ENCODE results near the gene ARHGAP44. TPM values are rescaled to one million over a fixed set of nuclear protein-coding genes. Genes with fewer than 3 reads are reported as not detected.

ARHGAP44 gene
- total and polyA plus RNA-seq, 2 of the 4 experiments (the other 2 are of a cell fraction), result 0.54 to 1.0 TPM

GRCh38 chr17:12959441-12959840 lies 170.1 kb downstream of the ARHGAP44 start:
- Histone ChIP-seq H4K20me1 (ENCODE audit: insufficient read depth, low read length) (no peaks in the 10 kb centered on the region), H3K14ac (replicated peaks; ENCODE audit: low read depth, low read length) (no peak overlapping the region), H3K4ac (ENCODE audit: low read depth, low read length) (no peak overlapping the region), H3K4me1 (ENCODE audit: control insufficient read depth, insufficient read depth, low read length) (no peaks in the 10 kb centered on the region; the same call in 1 of the 2 replicates), H2AK9ac (replicated peaks; ENCODE audit: low read depth, low read length, poor library complexity) (no peak overlapping the region), H2BK15ac (ENCODE audit: low read depth, low read length) (no peak overlapping the region), H2BK5ac (ENCODE audit: low read depth, low read length, poor library complexity, severe bottlenecking) (no peak overlapping the region), H3K79me1 (ENCODE audit: low read depth in 1 of 2, low read length in 2 of 2) (no peaks in the 10 kb centered on the region), H3K56ac (ENCODE audit: extremely low read depth, insufficient read depth, low read length) (no peak overlapping the region; the same call in 1 of the 2 replicates), H4K5ac (ENCODE audit: low read depth, low read length) (no peak overlapping the region), H2BK120ac (ENCODE audit: low read depth, low read length) (no peak overlapping the region), H3K36me3 (ENCODE audit: control insufficient read depth, insufficient read depth, low read length) (no peaks in the 10 kb centered on the region), H2AK5ac (ENCODE audit: low read depth, low read length) (no peak overlapping the region), H4K8ac (ENCODE audit: low read depth in 2 of 2, low read length in 2 of 2) (no peak overlapping the region), H3K18ac (ENCODE audit: low read depth, low read length) (no peak overlapping the region), H3K4me3 (ENCODE audit: insufficient read depth, low read depth, low read length) (no peak overlapping the region), H3K27ac (ENCODE audit: insufficient read depth, low read length) (no peak overlapping the region), H4K91ac (ENCODE audit: insufficient read depth, low read depth, low read length) (no peak overlapping the region), H3K9ac (ENCODE audit: low read depth, low read length) (no peak overlapping the region), H3K4me2 (ENCODE audit: low read depth, low read length) (no peak overlapping the region), H3K9me1 (ENCODE audit: insufficient read depth, low read length) (0 out of 2 replicates have a peak, but pooled peaks cover 2% of the 10 kb centered on the region), H3K27me3 (ENCODE audit: control insufficient read depth, insufficient read depth, low read length) (no peaks in the 10 kb centered on the region), H2BK20ac (ENCODE audit: low read depth, low read length) (no peak overlapping the region), H3K9me3 (ENCODE audit: control insufficient read depth, insufficient read depth, low read length) (no peaks in the 10 kb centered on the region), H3K23ac (ENCODE audit: low read depth, low read length) (no peak overlapping the region), H2AFZ (replicated peaks; ENCODE audit: low read length, poor library complexity) (no peak overlapping the region)
- in situ Hi-C loops (cut with MboI; ENCODE audit: low sequenced_read_pairs) (no loop called here), dilution Hi-C loops (cut with HindIII; ENCODE audit: low sequenced_read_pairs, unreplicated experiment) (no loop called here), intact Hi-C loops (cut with micrococcal nuclease) (no loop called here)
- DNase-seq, result peak; percentile 69
- ATAC-seq (ENCODE audit: low read depth), result no peak
- CTCF ChIA-PET, result no interaction called here
- WGBS, 2 experiments (ENCODE audit: extremely low coverage in 2 of 2, insufficient read length in 1 of 2), result 80% methylated on average over 1 of the region's 8 CpGs; no CpG with 5 or more reads in 1 of the 2 experiments
- no peak for TF ChIP-seq BHLHE40 (IDR thresholded peaks at IDR 0.05; ENCODE audit: low read depth, low read length)
- no peak for TF ChIP-seq RCOR1 (IDR thresholded peaks at IDR 0.05; ENCODE audit: insufficient replicate concordance, low read length)
- peak; percentile 63 for TF ChIP-seq CEBPB (IDR thresholded peaks at IDR 0.05; ENCODE audit: low read depth, low read length)
- TF ChIP-seq MAZ (IDR thresholded peaks at IDR 0.05; ENCODE audit: borderline replicate concordance, low read depth, low read length), result no peak
- TF ChIP-seq NFE2L2 (IDR thresholded peaks at IDR 0.05; ENCODE audit: low read depth, low read length), result no peak
- POLR2A ChIA-PET (ENCODE audit: unreplicated experiment), result no interaction called here
- BruUV-seq (replicated peaks), result no TSS peak

Measured in IMR-90 (cell line).